A549 (cell line): ENCODE measurements around the gene ANXA3. TPM values are rescaled to one million over a fixed set of nuclear protein-coding genes. Genes with fewer than 3 reads are reported as not detected.

ENCODE experiments used
- ATAC-seq, 2 experiments: fragments of 200-7000 bp in 1 of 2; fragments of >200 bp in 1 of 2; cut with Nextera tagmentation in 1 of 2; cut with Tn5 transposase in 1 of 2; 3 replicates each; pipeline versions ENCODE4 v1.8.0 to v1.9.1; 2018 to 2020; ENCODE audit warnings: mild to moderate bottlenecking in 1 of 2, moderate library complexity in 1 of 2
- CTCF ChIA-PET: fragments of 300-600 bp; sonication (Branson Sonifier 250); formaldehyde crosslinking; extraction: SDS; loops from one replicate; lab custom pipeline; 2021; ENCODE audit warnings: antibody characterized with exemption, inconsistent platforms; lab: Yijun Ruan, JAX
- POLR2A ChIA-PET: fragments of 350-600 bp; formaldehyde crosslinking; extraction: SDS; loops from one replicate; lab custom pipeline; 2021; ENCODE audit warnings: antibody characterized with exemption, inconsistent platforms; lab: Yijun Ruan, JAX
- DNase-seq, 2 experiments: peaks; one replicate each; pipeline versions ENCODE4 v3.0.0 to v3.0.0-alpha.2; 2011 to 2016; ENCODE audit warnings: low read depth in 1 of 2, low spot score in 1 of 2
- FAIRE-seq: peaks from 2 replicates; lab custom pipeline; 2011; peaks lifted over from hg19 to GRCh38; lab: Jason Lieb, UNC
- H3K27ac ChIP-seq, 2 experiments: fragments of >200 bp; sonication (Bioruptor Twin); formaldehyde crosslinking; 3 replicates each; pipeline ENCODE4 v1.5.1; 2016 to 2017
- H3K4me1 ChIP-seq: fragments of >200 bp; sonication (Bioruptor Twin); formaldehyde crosslinking; 3 replicates; pipeline ENCODE4 v1.6.1; 2016
- H3K4me2 ChIP-seq: fragments of >200 bp; sonication (Bioruptor Twin); formaldehyde crosslinking; 3 replicates; pipeline ENCODE4 v1.6.1; 2016
- H3K4me3 ChIP-seq: fragments of >200 bp; sonication (Bioruptor Twin); formaldehyde crosslinking; 3 replicates; pipeline ENCODE4 v1.5.1; 2016
- H3K9me3 ChIP-seq: fragments of >200 bp; sonication (Bioruptor Twin); formaldehyde crosslinking; 3 replicates; pipeline ENCODE4 v1.6.1; 2016
- BCL3 ChIP-seq: fragments of >200 bp; sonication (Bioruptor Twin); formaldehyde crosslinking; IDR thresholded peaks from 3 replicates; pipeline ENCODE4 v1.6.1; 2016
- CBX2 ChIP-seq: fragments of 200-600 bp; sonication (generic); IDR thresholded peaks from 2 replicates; pipeline ENCODE4 v1.6.1; 2016; ENCODE audit warnings: low read depth, mild to moderate bottlenecking, borderline replicate concordance
- CHD4 ChIP-seq: fragments of 200-600 bp; sonication (generic); IDR thresholded peaks from 2 replicates; pipeline ENCODE4 v1.6.1; 2016; ENCODE audit warnings: antibody characterized with exemption, mild to moderate bottlenecking, borderline replicate concordance
- EHF ChIP-seq: fragments of 250-450 bp; sonication (Bioruptor Pico); IDR thresholded peaks from 2 replicates; pipeline ENCODE4 v1.5.0; 2020; ENCODE audit warnings: mild to moderate bottlenecking
- EP300 ChIP-seq, 2 experiments: fragments of >200 bp; sonication (Bioruptor Twin); formaldehyde crosslinking; IDR thresholded peaks; 2 replicates in 1 of 2; 3 replicates in 1 of 2; pipeline ENCODE4 v1.6.1; 2016 to 2017
- ESRRA ChIP-seq: fragments of 150-350 bp; IDR thresholded peaks from 2 replicates; pipeline ENCODE4 v1.6.1; 2014; ENCODE audit warnings: mild to moderate bottlenecking, low read length, borderline replicate concordance
- HEYL ChIP-seq: fragments of 250-450 bp; sonication (Bioruptor Pico); IDR thresholded peaks from 2 replicates; pipeline ENCODE4 v1.8.0; 2021; ENCODE audit warnings: mild to moderate bottlenecking, moderate library complexity
- HOXA7 ChIP-seq: fragments of 250-450 bp; sonication (Bioruptor Pico); IDR thresholded peaks from 2 replicates; pipeline ENCODE4 v1.5.0; 2020; ENCODE audit warnings: mild to moderate bottlenecking, moderate library complexity
- JUNB ChIP-seq: fragments of >200 bp; sonication (Bioruptor Twin); formaldehyde crosslinking; IDR thresholded peaks from 2 replicates; pipeline ENCODE4 v1.6.1; 2016
- KDM5A ChIP-seq: fragments of 200-600 bp; sonication (generic); IDR thresholded peaks from 2 replicates; pipeline ENCODE4 v1.6.1; 2016; ENCODE audit warnings: antibody characterized with exemption, mild to moderate bottlenecking
- NR3C1 ChIP-seq: fragments of >200 bp; sonication (Bioruptor Twin); formaldehyde crosslinking; IDR thresholded peaks from 3 replicates; pipeline ENCODE4 v1.6.1; 2017
- PHF8 ChIP-seq: fragments of 200-600 bp; sonication (generic); IDR thresholded peaks from 2 replicates; pipeline ENCODE4 v1.6.1; 2016; ENCODE audit warnings: low read depth, mild to moderate bottlenecking, antibody characterized with exemption, moderate library complexity, borderline replicate concordance
- POLR2AphosphoS2 ChIP-seq: conservative IDR thresholded peaks from 2 replicates; pipeline ENCODE4 v1.6.1; 2012; ENCODE audit warnings: low read length, improper control_type of control experiment, inconsistent platforms
- RAD21 ChIP-seq, 2 experiments: fragments of >200 bp in 1 of 2; sonication (Bioruptor Twin) in 1 of 2; formaldehyde crosslinking in 1 of 2; IDR thresholded peaks in 1 of 2; conservative IDR thresholded peaks in 1 of 2; 2 replicates in 1 of 2; 3 replicates in 1 of 2; pipeline ENCODE4 v1.6.1; 2012 to 2018; ENCODE audit warnings: inconsistent platforms in 1 of 2
- RCOR1 ChIP-seq: fragments of 150-350 bp; IDR thresholded peaks from 2 replicates; pipeline ENCODE4 v1.6.1; 2014; ENCODE audit warnings: antibody characterized with exemption, low read length, low read depth
- RNF2 ChIP-seq: fragments of 200-600 bp; sonication (generic); IDR thresholded peaks from 2 replicates; pipeline ENCODE4 v1.6.1; 2016; ENCODE audit warnings: low read depth, mild to moderate bottlenecking, antibody characterized with exemption, moderate library complexity, borderline replicate concordance
- SMC3 ChIP-seq: fragments of >200 bp; sonication (Bioruptor Twin); formaldehyde crosslinking; IDR thresholded peaks from 3 replicates; pipeline ENCODE4 v1.6.1; 2018; ENCODE audit warnings: inconsistent platforms
- TFCP2L1 ChIP-seq: fragments of 250-450 bp; sonication (Bioruptor Pico); IDR thresholded peaks from 2 replicates; pipeline ENCODE4 v1.5.0; 2021; ENCODE audit warnings: mild to moderate bottlenecking
- WGBS: methylation state at CpG from one replicate; pipeline ENCODE4 v1.1.6; 2017; ENCODE audit errors: missing lambda C conversion rate; 5-methylcytosine and 5-hydroxymethylcytosine counted together
- polyA plus RNA-seq, 4 experiments: library from polyadenylated mRNA; depleted of rRNA in 3 of 4; stranded (reverse); fragments of >200 nt; fragmentation: RNase III in 1 of 4; extraction: RNeasy Plus Mini Kit Qiagen cat#74134 plus additional on column Dnase treatment in 1 of 4; gene quantifications; 2 replicates in 3 of 4; 3 replicates in 1 of 4; pipeline ENCODE4 v1.2.3, GENCODE V29; 2011 to 2017
- TF ChIP-seq, protein P1 (sequence below): fragments of >200 bp; sonication (Bioruptor Twin); formaldehyde crosslinking; IDR thresholded peaks from 3 replicates; pipeline ENCODE4 v1.5.1; 2016
- TF ChIP-seq, protein P2 (sequence below): IDR thresholded peaks from 2 replicates; pipeline ENCODE4 v1.6.1; 2012; ENCODE audit warnings: low read depth, borderline replicate concordance

ANXA3 gene
- polyA plus RNA-seq, 2 of the 4 experiments (the other 2 are of a cell fraction): 126 to 134 TPM

- CTCF ChIA-PET: interaction anchor here (0.8 to 3.6 kb wide), 9 partner anchors 9 to 314 kb away, joined by 3 to 28 read pairs (median 4); no protein-coding TSS in a partner anchor
- no peak overlapping the region for H3K4me2 ChIP-seq
- H3K27ac ChIP-seq: no peak overlapping the region
- ATAC-seq (peak; percentile 55 to 89; a peak in 3 of 6 replicates), FAIRE-seq (no peak), DNase-seq (peak; percentile 11 to 41)
- H3K4me3 ChIP-seq: no peak overlapping the region
- POLR2A ChIA-PET: interaction anchor here (0.6 kb wide), 1 partner anchor 70 kb away, joined by 3 read pairs; no protein-coding TSS in a partner anchor
- H3K4me1 ChIP-seq: no peaks in the 10 kb centered on the region
- WGBS: 48% methylated on average over 3 of the region's 3 CpGs
- H3K9me3 ChIP-seq: no peaks in the 10 kb centered on the region
- peak; percentile 83 for TF ChIP-seq SMC3
- no peak for TF ChIP-seq HOXA7
- TF ChIP-seq, protein P1, sequence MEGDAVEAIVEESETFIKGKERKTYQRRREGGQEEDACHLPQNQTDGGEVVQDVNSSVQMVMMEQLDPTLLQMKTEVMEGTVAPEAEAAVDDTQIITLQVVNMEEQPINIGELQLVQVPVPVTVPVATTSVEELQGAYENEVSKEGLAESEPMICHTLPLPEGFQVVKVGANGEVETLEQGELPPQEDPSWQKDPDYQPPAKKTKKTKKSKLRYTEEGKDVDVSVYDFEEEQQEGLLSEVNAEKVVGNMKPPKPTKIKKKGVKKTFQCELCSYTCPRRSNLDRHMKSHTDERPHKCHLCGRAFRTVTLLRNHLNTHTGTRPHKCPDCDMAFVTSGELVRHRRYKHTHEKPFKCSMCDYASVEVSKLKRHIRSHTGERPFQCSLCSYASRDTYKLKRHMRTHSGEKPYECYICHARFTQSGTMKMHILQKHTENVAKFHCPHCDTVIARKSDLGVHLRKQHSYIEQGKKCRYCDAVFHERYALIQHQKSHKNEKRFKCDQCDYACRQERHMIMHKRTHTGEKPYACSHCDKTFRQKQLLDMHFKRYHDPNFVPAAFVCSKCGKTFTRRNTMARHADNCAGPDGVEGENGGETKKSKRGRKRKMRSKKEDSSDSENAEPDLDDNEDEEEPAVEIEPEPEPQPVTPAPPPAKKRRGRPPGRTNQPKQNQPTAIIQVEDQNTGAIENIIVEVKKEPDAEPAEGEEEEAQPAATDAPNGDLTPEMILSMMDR: peak; percentile 66
- TF ChIP-seq RAD21 (conservative IDR thresholded peaks at IDR 0.05 in 1 of 2, IDR thresholded peaks at IDR 0.05 in 1 of 2): peak; percentile 76 to 80
These were observed 61.0 kb downstream of the ANXA3 start for GRCh38 chr4:78612398-78613178.

- H3K27ac ChIP-seq: 0 out of 6 replicates have a peak overlapping the region, but pooled peaks of 1 of the 2 experiments have one; percentile 27
- H3K4me3 ChIP-seq: no peak overlapping the region
- ChIA-PET CTCF (interaction anchor here (1.2 to 3.6 kb wide), 5 partner anchors 8 to 253 kb away, joined by 4 to 28 read pairs (median 7); no protein-coding TSS in a partner anchor), POLR2A (interaction anchor here (0.6 kb wide), 1 partner anchor 69 kb away, joined by 3 read pairs; no protein-coding TSS in a partner anchor)
- TF ChIP-seq KDM5A: no peak
- no peak for TF ChIP-seq EHF (CRISPR knock-in tag)
- TF ChIP-seq JUNB: no peak
- TF ChIP-seq PHF8: no peak
- TF ChIP-seq, protein P2, sequence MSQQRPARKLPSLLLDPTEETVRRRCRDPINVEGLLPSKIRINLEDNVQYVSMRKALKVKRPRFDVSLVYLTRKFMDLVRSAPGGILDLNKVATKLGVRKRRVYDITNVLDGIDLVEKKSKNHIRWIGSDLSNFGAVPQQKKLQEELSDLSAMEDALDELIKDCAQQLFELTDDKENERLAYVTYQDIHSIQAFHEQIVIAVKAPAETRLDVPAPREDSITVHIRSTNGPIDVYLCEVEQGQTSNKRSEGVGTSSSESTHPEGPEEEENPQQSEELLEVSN: no peak
- TF ChIP-seq RNF2: no peak
- TF ChIP-seq POLR2AphosphoS2: no peak
- no peak for TF ChIP-seq SMC3
- no peak for TF ChIP-seq TFCP2L1 (CRISPR knock-in tag)
- WGBS: 80% methylated on average over 7 of the region's 7 CpGs
- no peaks in the 10 kb centered on the region for H3K4me1 ChIP-seq
- FAIRE-seq: no peak
- no peak overlapping the region for H3K4me2 ChIP-seq
- DNase-seq: no peak
- H3K9me3 ChIP-seq: no peaks in the 10 kb centered on the region
- ATAC-seq: no peak
These were observed 62.2 kb downstream of the ANXA3 start for GRCh38 chr4:78613522-78614321.

- CTCF ChIA-PET: interaction anchor here (1.1 kb wide), 1 partner anchor 10 kb away, joined by 3 read pairs; no protein-coding TSS in a partner anchor
- H3K4me3 ChIP-seq: no peak overlapping the region
- no peaks in the 10 kb centered on the region for H3K4me1 ChIP-seq
- WGBS: 91% methylated on average over 7 of the region's 7 CpGs
- DNase-seq: no peak
- POLR2A ChIA-PET: no interaction called here
- no peak overlapping the region for H3K4me2 ChIP-seq
- H3K9me3 ChIP-seq: no peaks in the 10 kb centered on the region
- ATAC-seq: no peak
- H3K27ac ChIP-seq: no peak overlapping the region
- no peak for FAIRE-seq
- TF ChIP-seq CBX2: no peak
- TF ChIP-seq NR3C1: no peak
- no peak for TF ChIP-seq ESRRA
- no peak for TF ChIP-seq SMC3
- TF ChIP-seq RCOR1: no peak
- no peak for TF ChIP-seq POLR2AphosphoS2
- no peak for TF ChIP-seq BCL3
- TF ChIP-seq CHD4: no peak
- TF ChIP-seq EP300 (IDR thresholded peaks at IDR 0.05): no peak
- no peak for TF ChIP-seq HEYL (CRISPR knock-in tag)
These were observed 64.5 kb downstream of the ANXA3 start for GRCh38 chr4:78616046-78616498.
